PC-3 (cell line): Measurements from ENCODE around the gene GFRA1. TPM values are rescaled to one million over a fixed set of nuclear protein-coding genes. Genes with fewer than 3 reads are reported as not detected.

Source experiments
- ATAC-seq: fragments of 200-7000 bp; cut with Tn5 transposase; 2 replicates; pipeline ENCODE4 v1.9.1; 2020; ENCODE audit warnings: mild to moderate bottlenecking, moderate library complexity
- BruUV-seq: library from RNA; stranded (reverse); fragments of 400-500 nt; replicated peaks from 2 replicates; lab custom pipeline; 2021; lab: Mats Ljungman, UMichigan
- CTCF ChIA-PET: fragments of 300-600 bp; sonication (Branson Sonifier 250); formaldehyde crosslinking; loops from one replicate; lab custom pipeline; 2022; ENCODE audit warnings: antibody characterized with exemption; lab: Charles Lee
- POLR2A ChIA-PET: fragments of 300-600 bp; sonication (Branson Sonifier 250); formaldehyde crosslinking; loops from one replicate; lab custom pipeline; 2022; ENCODE audit warnings: antibody characterized with exemption; ENCODE audit not compliant: unreplicated experiment; lab: Charles Lee
- DNase-seq: peaks from one replicate; pipeline ENCODE4 v3.0.0-alpha.2; 2015
- H2AFZ ChIP-seq: fragments of 300-600 bp; sonication (generic); 2 replicates; pipeline ENCODE4 v1.6.0; 2016; ENCODE audit warnings: antibody characterized with exemption, low read length
- H3F3A ChIP-seq: fragments of 300-600 bp; sonication (generic); one replicate; pipeline ENCODE4 v1.6.0; 2017; ENCODE audit warnings: antibody characterized with exemption, low read length, control low read depth, mild to moderate bottlenecking; ENCODE audit not compliant: unreplicated experiment
- H3K27ac ChIP-seq: fragments of 300-600 bp; sonication (generic); 2 replicates; pipeline ENCODE4 v1.5.1; 2016; ENCODE audit warnings: mild to moderate bottlenecking, low read length
- H3K27me3 ChIP-seq: fragments of 300-600 bp; sonication (generic); 2 replicates; pipeline ENCODE4 v1.6.1; 2016; ENCODE audit warnings: low read length, mixed read lengths
- H3K36me3 ChIP-seq: fragments of 300-600 bp; sonication (generic); 2 replicates; pipeline ENCODE4 v1.6.1; 2016; ENCODE audit warnings: low read depth, mixed run types, low read length, mixed read lengths
- H3K4me1 ChIP-seq: fragments of 300-600 bp; sonication (generic); 2 replicates; pipeline ENCODE4 v1.5.1; 2016; ENCODE audit warnings: low read length; ENCODE audit not compliant: insufficient read depth
- H3K4me2 ChIP-seq: fragments of 300-600 bp; sonication (generic); 2 replicates; pipeline ENCODE4 v1.6.0; 2016; ENCODE audit warnings: low read length
- H3K4me3 ChIP-seq: fragments of 300-600 bp; sonication (generic); 2 replicates; pipeline ENCODE4 v1.5.1; 2016; ENCODE audit warnings: mild to moderate bottlenecking, low read length, mixed read lengths
- H3K79me2 ChIP-seq: fragments of 300-600 bp; sonication (generic); 2 replicates; pipeline ENCODE4 v1.6.1; 2017; ENCODE audit warnings: low read length, mixed read lengths
- H3K9ac ChIP-seq: fragments of 300-600 bp; sonication (generic); 2 replicates; pipeline ENCODE4 v1.6.0; 2016; ENCODE audit warnings: mild to moderate bottlenecking, low read length
- H3K9me2 ChIP-seq: fragments of 300-600 bp; sonication (generic); replicated peaks from 2 replicates; pipeline ENCODE4 v1.6.1; 2016; ENCODE audit warnings: mixed run types, low read length, mixed read lengths
- H3K9me3 ChIP-seq: fragments of 300-600 bp; sonication (generic); 2 replicates; pipeline ENCODE4 v1.6.1; 2016; ENCODE audit warnings: low read length, mixed read lengths
- H4K20me1 ChIP-seq: fragments of 300-600 bp; sonication (generic); 2 replicates; pipeline ENCODE4 v1.6.1; 2016; ENCODE audit warnings: low read length, mixed read lengths
- EZH2 ChIP-seq: fragments of 300-600 bp; sonication (generic); IDR thresholded peaks from one replicate; pipeline ENCODE4 v1.6.1; 2017; ENCODE audit warnings: antibody characterized with exemption, mild to moderate bottlenecking, low read length; ENCODE audit not compliant: unreplicated experiment
- EZH2phosphoT487 ChIP-seq: fragments of 300-600 bp; sonication (generic); IDR thresholded peaks from 2 replicates; pipeline ENCODE4 v1.6.1; 2018; ENCODE audit warnings: mild to moderate bottlenecking, antibody characterized with exemption, low read length, borderline replicate concordance
- intact Hi-C: fragments of 100-400 bp; cut with micrococcal nuclease; formaldehyde crosslinking; loops from 2 replicates; pipeline ENCODE4 v1.9.0; 2023
- total RNA-seq: library from RNA; depleted of rRNA; stranded (reverse); fragments of >200 nt; gene quantifications from 2 replicates; pipeline ENCODE4 v1.2.3, GENCODE V29; 2014
- TF ChIP-seq, protein P1 (sequence below): fragments of 300-600 bp; sonication (generic); conservative IDR thresholded peaks from 2 replicates; pipeline ENCODE4 v1.5.1; 2017; ENCODE audit warnings: antibody characterized with exemption, low read depth, mild to moderate bottlenecking, low read length

The GFRA1 gene
- total RNA-seq, 1 experiment from 2014 or later: not detected

GRCh38 chr10:116216676-116217075 lies 56.3 kb downstream of the GFRA1 start:
- ChIA-PET POLR2A (no interaction called here), CTCF (no interaction called here)
- BruUV-seq: no TSS peak
- no peaks in the 10 kb centered on the region for H3K4me1 ChIP-seq
- H3K9me3 ChIP-seq: no peaks in the 10 kb centered on the region
- H3F3A ChIP-seq: no peaks in the 10 kb centered on the region
- H3K36me3 ChIP-seq: no peaks in the 10 kb centered on the region
- no peak overlapping the region for H3K4me2 ChIP-seq
- H3K9me2 ChIP-seq: no peaks in the 10 kb centered on the region
- DNase-seq: no peak
- TF ChIP-seq EZH2phosphoT487 (no peak), EZH2 (no peak)
- TF ChIP-seq, protein P1, sequence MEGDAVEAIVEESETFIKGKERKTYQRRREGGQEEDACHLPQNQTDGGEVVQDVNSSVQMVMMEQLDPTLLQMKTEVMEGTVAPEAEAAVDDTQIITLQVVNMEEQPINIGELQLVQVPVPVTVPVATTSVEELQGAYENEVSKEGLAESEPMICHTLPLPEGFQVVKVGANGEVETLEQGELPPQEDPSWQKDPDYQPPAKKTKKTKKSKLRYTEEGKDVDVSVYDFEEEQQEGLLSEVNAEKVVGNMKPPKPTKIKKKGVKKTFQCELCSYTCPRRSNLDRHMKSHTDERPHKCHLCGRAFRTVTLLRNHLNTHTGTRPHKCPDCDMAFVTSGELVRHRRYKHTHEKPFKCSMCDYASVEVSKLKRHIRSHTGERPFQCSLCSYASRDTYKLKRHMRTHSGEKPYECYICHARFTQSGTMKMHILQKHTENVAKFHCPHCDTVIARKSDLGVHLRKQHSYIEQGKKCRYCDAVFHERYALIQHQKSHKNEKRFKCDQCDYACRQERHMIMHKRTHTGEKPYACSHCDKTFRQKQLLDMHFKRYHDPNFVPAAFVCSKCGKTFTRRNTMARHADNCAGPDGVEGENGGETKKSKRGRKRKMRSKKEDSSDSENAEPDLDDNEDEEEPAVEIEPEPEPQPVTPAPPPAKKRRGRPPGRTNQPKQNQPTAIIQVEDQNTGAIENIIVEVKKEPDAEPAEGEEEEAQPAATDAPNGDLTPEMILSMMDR: no peak
- H3K79me2 ChIP-seq: no peaks in the 10 kb centered on the region
- no peak overlapping the region for H3K4me3 ChIP-seq
- no peak for ATAC-seq
- intact Hi-C loops: no loop called here
- H2AFZ ChIP-seq: no peak overlapping the region
- H3K27ac ChIP-seq: no peak overlapping the region
- no peaks in the 10 kb centered on the region for H4K20me1 ChIP-seq
- 0 out of 2 replicates have a peak, but pooled peaks cover 5% of the 10 kb centered on the region for H3K27me3 ChIP-seq
- no peak overlapping the region for H3K9ac ChIP-seq

GRCh38 chr10:116215651-116216050 lies 57.4 kb downstream of the GFRA1 start:
- Histone ChIP-seq H4K20me1 (no peaks in the 10 kb centered on the region), H3K36me3 (no peaks in the 10 kb centered on the region), H3K27me3 (0 out of 2 replicates have a peak, but pooled peaks cover 5% of the 10 kb centered on the region), H3K4me1 (no peaks in the 10 kb centered on the region), H3K79me2 (no peaks in the 10 kb centered on the region), H3F3A (no peaks in the 10 kb centered on the region), H3K4me2 (no peak overlapping the region), H3K9me2 (no peaks in the 10 kb centered on the region), H3K27ac (no peak overlapping the region), H3K9ac (no peak overlapping the region), H2AFZ (no peak overlapping the region), H3K9me3 (no peaks in the 10 kb centered on the region), H3K4me3 (no peak overlapping the region)
- intact Hi-C loops: no loop called here
- no peak for ATAC-seq
- no peak for DNase-seq
- TF ChIP-seq, protein P1: no peak
- no peak for TF ChIP-seq EZH2phosphoT487
- no peak for TF ChIP-seq EZH2
- BruUV-seq: no TSS peak
- ChIA-PET POLR2A (no interaction called here), CTCF (no interaction called here)

GRCh38 chr10:116211682-116212081 lies 61.3 kb downstream of the GFRA1 start:
- Histone ChIP-seq H3K27me3 (0 out of 2 replicates have a peak, but pooled peaks cover 1% of the 10 kb centered on the region), H3K79me2 (no peaks in the 10 kb centered on the region), H3K9ac (no peak overlapping the region), H4K20me1 (no peaks in the 10 kb centered on the region), H3K4me3 (no peak overlapping the region), H3K27ac (no peak overlapping the region), H3K4me2 (no peak overlapping the region), H3K9me2 (no peaks in the 10 kb centered on the region), H3F3A (no peaks in the 10 kb centered on the region), H3K36me3 (no peaks in the 10 kb centered on the region), H2AFZ (no peak overlapping the region), H3K9me3 (no peaks in the 10 kb centered on the region), H3K4me1 (no peaks in the 10 kb centered on the region)
- TF ChIP-seq, protein P1: no peak
- TF ChIP-seq EZH2 (no peak), EZH2phosphoT487 (no peak)
- no peak for DNase-seq
- intact Hi-C loops: no loop called here
- no TSS peak for BruUV-seq
- CTCF ChIA-PET: no interaction called here
- no peak for ATAC-seq
- POLR2A ChIA-PET: no interaction called here
